ENCODE results near the gene NOVA1.

The NOVA1 gene

GRCh38 chr14:26549571-26549970 is 48.3 kb downstream of the NOVA1 start:
- DNase-seq (ENCODE audit: extremely low spot score) = no peak
- POLR2A ChIA-PET = no interaction called here
- CTCF ChIA-PET = no interaction called here
- TF ChIP-seq ARNT (IDR thresholded peaks at IDR 0.05) (no peak), BHLHE40 (IDR thresholded peaks at IDR 0.05; ENCODE audit: borderline replicate concordance) (no peak), FOXA1 (IDR thresholded peaks at IDR 0.05) (no peak), SUZ12 (IDR thresholded peaks at IDR 0.05) (no peak), TARDBP (IDR thresholded peaks at IDR 0.05) (no peak), PKNOX1 (IDR thresholded peaks at IDR 0.05) (no peak), ZNF384 (IDR thresholded peaks at IDR 0.05) (no peak), LEF1 (IDR thresholded peaks at IDR 0.05; ENCODE audit: borderline replicate concordance) (no peak), FOXK2 (IDR thresholded peaks at IDR 0.05) (no peak), CTBP1 (IDR thresholded peaks at IDR 0.05; ENCODE audit: borderline replicate concordance) (no peak), SP1 (IDR thresholded peaks at IDR 0.05) (no peak), NFRKB (IDR thresholded peaks at IDR 0.05) (no peak), FOXM1 (IDR thresholded peaks at IDR 0.05; ENCODE audit: borderline replicate concordance) (no peak), L3MBTL2 (conservative IDR thresholded peaks at IDR 0.05) (no peak), ELF4 (IDR thresholded peaks at IDR 0.05) (no peak), HDGF (IDR thresholded peaks at IDR 0.05; ENCODE audit: borderline replicate concordance) (no peak)

- CTCF ChIA-PET = no interaction called here
- TF ChIP-seq FOXK2 (IDR thresholded peaks at IDR 0.05) = no peak
- TF ChIP-seq FOXM1 (IDR thresholded peaks at IDR 0.05; ENCODE audit: borderline replicate concordance) = no peak
- no peak for TF ChIP-seq ELF4 (IDR thresholded peaks at IDR 0.05)
- no peak for TF ChIP-seq PKNOX1 (IDR thresholded peaks at IDR 0.05)
- TF ChIP-seq BHLHE40 (IDR thresholded peaks at IDR 0.05; ENCODE audit: borderline replicate concordance) = no peak
- TF ChIP-seq ZNF384 (IDR thresholded peaks at IDR 0.05) = no peak
- TF ChIP-seq ARNT (IDR thresholded peaks at IDR 0.05) = no peak
- no peak for TF ChIP-seq CTBP1 (IDR thresholded peaks at IDR 0.05; ENCODE audit: borderline replicate concordance)
- TF ChIP-seq SUZ12 (IDR thresholded peaks at IDR 0.05) = no peak
- no peak for TF ChIP-seq LEF1 (IDR thresholded peaks at IDR 0.05; ENCODE audit: borderline replicate concordance)
Measured at GRCh38 chr14:26548406-26548805, 49.4 kb downstream of the NOVA1 start.

GRCh38 chr14:26538176-26538575 is 59.7 kb downstream of the NOVA1 start:
- TF ChIP-seq TARDBP (IDR thresholded peaks at IDR 0.05) (no peak), NFRKB (IDR thresholded peaks at IDR 0.05) (no peak), SUZ12 (IDR thresholded peaks at IDR 0.05) (no peak), BHLHE40 (IDR thresholded peaks at IDR 0.05; ENCODE audit: borderline replicate concordance) (no peak), FOXK2 (IDR thresholded peaks at IDR 0.05) (no peak), FOXM1 (IDR thresholded peaks at IDR 0.05; ENCODE audit: borderline replicate concordance) (no peak), ARNT (IDR thresholded peaks at IDR 0.05) (no peak), ZNF384 (IDR thresholded peaks at IDR 0.05) (no peak), LEF1 (IDR thresholded peaks at IDR 0.05; ENCODE audit: borderline replicate concordance) (no peak), CTBP1 (IDR thresholded peaks at IDR 0.05; ENCODE audit: borderline replicate concordance) (no peak), PKNOX1 (IDR thresholded peaks at IDR 0.05) (no peak), FOXA1 (IDR thresholded peaks at IDR 0.05) (no peak), SP1 (IDR thresholded peaks at IDR 0.05) (no peak), ELF4 (IDR thresholded peaks at IDR 0.05) (no peak), HDGF (IDR thresholded peaks at IDR 0.05; ENCODE audit: borderline replicate concordance) (no peak), L3MBTL2 (conservative IDR thresholded peaks at IDR 0.05) (no peak)

More at GRCh38 chr14:26548406-26548805, 49.4 kb downstream of the NOVA1 start:
- DNase-seq (ENCODE audit: extremely low spot score) = no peak
- POLR2A ChIA-PET = no interaction called here

GRCh38 chr14:26531894-26532293 is 65.9 kb downstream of the NOVA1 start:
- no peak for TF ChIP-seq NFRKB (IDR thresholded peaks at IDR 0.05)
- TF ChIP-seq CTBP1 (IDR thresholded peaks at IDR 0.05; ENCODE audit: borderline replicate concordance) = no peak
- TF ChIP-seq SP1 (IDR thresholded peaks at IDR 0.05) = no peak
- no peak for TF ChIP-seq ELF4 (IDR thresholded peaks at IDR 0.05)
- no peak for TF ChIP-seq ZNF384 (IDR thresholded peaks at IDR 0.05)
- ChIA-PET CTCF (no interaction called here), POLR2A (no interaction called here)
- no peak for DNase-seq (ENCODE audit: extremely low spot score)

More at GRCh38 chr14:26538176-26538575, 59.7 kb downstream of the NOVA1 start:
- CTCF ChIA-PET = no interaction called here
- POLR2A ChIA-PET = no interaction called here
- DNase-seq (ENCODE audit: extremely low spot score) = no peak

GRCh38 chr14:26528415-26529182 is 69.2 kb downstream of the NOVA1 start:
- no peak for TF ChIP-seq SUZ12 (IDR thresholded peaks at IDR 0.05)
- TF ChIP-seq BHLHE40 (IDR thresholded peaks at IDR 0.05; ENCODE audit: borderline replicate concordance) = no peak
- no peak for TF ChIP-seq LEF1 (IDR thresholded peaks at IDR 0.05; ENCODE audit: borderline replicate concordance)
- ChIA-PET CTCF (no interaction called here), POLR2A (no interaction called here)
- no peak for DNase-seq (ENCODE audit: extremely low spot score)

- no peak for DNase-seq (ENCODE audit: extremely low spot score)
- POLR2A ChIA-PET = no interaction called here
- TF ChIP-seq ARNT (IDR thresholded peaks at IDR 0.05) (no peak), LEF1 (IDR thresholded peaks at IDR 0.05; ENCODE audit: borderline replicate concordance) (no peak), HDGF (IDR thresholded peaks at IDR 0.05; ENCODE audit: borderline replicate concordance) (no peak), CTBP1 (IDR thresholded peaks at IDR 0.05; ENCODE audit: borderline replicate concordance) (no peak), ZNF384 (IDR thresholded peaks at IDR 0.05) (no peak), PKNOX1 (IDR thresholded peaks at IDR 0.05) (no peak), NFRKB (IDR thresholded peaks at IDR 0.05) (no peak), ELF4 (IDR thresholded peaks at IDR 0.05) (no peak), BHLHE40 (IDR thresholded peaks at IDR 0.05; ENCODE audit: borderline replicate concordance) (no peak), SUZ12 (IDR thresholded peaks at IDR 0.05) (no peak)
- CTCF ChIA-PET = no interaction called here
Measured at GRCh38 chr14:26527095-26527494, 70.7 kb downstream of the NOVA1 start.
